HepG2 (cell line): Measurements from ENCODE around the gene TMEM233. TPM values are rescaled to one million over a fixed set of nuclear protein-coding genes. Genes with fewer than 3 reads are reported as not detected.

Source experiments
- ATF3 ChIP-seq: sonication (generic); formaldehyde crosslinking; IDR thresholded peaks from 2 replicates; pipeline ENCODE4 v1.4.0; 2020; ENCODE audit warnings: missing genetic modification reagents
- FOSL1 ChIP-seq: sonication (generic); formaldehyde crosslinking; IDR thresholded peaks from 2 replicates; pipeline ENCODE4 v1.9.0; 2021; ENCODE audit warnings: missing genetic modification reagents, borderline replicate concordance
- KLF16 ChIP-seq, 2 experiments: sonication (generic) in 1 of 2; formaldehyde crosslinking in 1 of 2; IDR thresholded peaks; 2 replicates each; pipeline versions ENCODE4 v1.6.1 to v1.8.0; 2016 to 2023; ENCODE audit warnings: missing genetic modification reagents in 2 of 2, missing compliant biosample characterization in 1 of 2
- MEIS1 ChIP-seq: sonication (generic); formaldehyde crosslinking; IDR thresholded peaks from 2 replicates; pipeline ENCODE4 v1.9.0; 2021; ENCODE audit warnings: mild to moderate bottlenecking, missing genetic modification reagents, moderate library complexity, borderline replicate concordance
- MXD4 ChIP-seq: IDR thresholded peaks from 2 replicates; pipeline ENCODE4 v1.6.1; 2016; ENCODE audit warnings: mild to moderate bottlenecking, missing biosample characterization, missing genetic modification reagents
- NR2F6 ChIP-seq, 2 experiments: IDR thresholded peaks; 2 replicates each; pipeline ENCODE4 v1.6.1; 2016; ENCODE audit warnings: antibody characterized with exemption in 1 of 2, mild to moderate bottlenecking in 1 of 2
- REL ChIP-seq: sonication (generic); formaldehyde crosslinking; conservative IDR thresholded peaks from 2 replicates; pipeline ENCODE4 v1.8.0; 2022; ENCODE audit warnings: mild to moderate bottlenecking, missing genetic modification reagents, moderate library complexity
- REPIN1 ChIP-seq: sonication (generic); formaldehyde crosslinking; IDR thresholded peaks from 2 replicates; pipeline ENCODE4 v1.8.0; 2022; ENCODE audit warnings: missing genetic modification reagents, low read depth, mild to moderate bottlenecking, borderline replicate concordance
- SKI ChIP-seq: fragments of 450-650 bp; IDR thresholded peaks from one replicate; pipeline ENCODE4 v1.6.1; 2018; ENCODE audit warnings: mild to moderate bottlenecking; ENCODE audit not compliant: partially characterized antibody
- SOX13 ChIP-seq, 3 experiments: fragments of 450-650 bp in 1 of 3; sonication (generic) in 1 of 3; formaldehyde crosslinking in 1 of 3; IDR thresholded peaks in 2 of 3; conservative IDR thresholded peaks in 1 of 3; 2 replicates each; pipeline versions ENCODE4 v1.5.0 to v1.6.1; 2016 to 2020; ENCODE audit warnings: antibody characterized with exemption in 1 of 3, mild to moderate bottlenecking in 1 of 3, missing compliant biosample characterization in 1 of 3, missing genetic modification reagents in 1 of 3, moderate library complexity in 1 of 3
- SRSF4 ChIP-seq: fragments of 200-400 bp; formaldehyde crosslinking; IDR thresholded peaks from one replicate; pipeline ENCODE4 v1.6.1; 2018; ENCODE audit warnings: mild to moderate bottlenecking, low read depth, low read length, moderate library complexity; ENCODE audit not compliant: poor library complexity, severe bottlenecking
- TFDP1 ChIP-seq: IDR thresholded peaks from 2 replicates; pipeline ENCODE4 v1.6.1; 2016; ENCODE audit warnings: missing compliant biosample characterization, missing genetic modification reagents, borderline replicate concordance
- ZBTB20 ChIP-seq: sonication (generic); formaldehyde crosslinking; IDR thresholded peaks from 2 replicates; pipeline ENCODE4 v1.8.1; 2023; ENCODE audit warnings: missing genetic modification reagents, low read depth, mild to moderate bottlenecking, borderline replicate concordance
- ZNF234 ChIP-seq: sonication (generic); formaldehyde crosslinking; conservative IDR thresholded peaks from 2 replicates; pipeline ENCODE4 v1.5.1; 2020; ENCODE audit warnings: mild to moderate bottlenecking, missing genetic modification reagents
- ZNF580 ChIP-seq: IDR thresholded peaks from 2 replicates; pipeline ENCODE4 v1.6.1; 2016; ENCODE audit warnings: low read depth, borderline replicate concordance
- ZNF703 ChIP-seq: sonication (generic); formaldehyde crosslinking; IDR thresholded peaks from 2 replicates; pipeline ENCODE4 v1.5.1; 2020; ENCODE audit warnings: missing genetic modification reagents, mild to moderate bottlenecking, moderate library complexity, borderline replicate concordance
- ZNF737 ChIP-seq: sonication (generic); formaldehyde crosslinking; IDR thresholded peaks from 2 replicates; pipeline ENCODE4 v1.5.0; 2020; ENCODE audit warnings: missing genetic modification reagents, mild to moderate bottlenecking, borderline replicate concordance
- polyA plus RNA-seq, 8 experiments: library from polyadenylated mRNA; depleted of rRNA in 3 of 8; stranded (reverse) in 7 of 8; unstranded in 1 of 8; fragments of >200 nt; fragmentation: Illumina TruSeq in 4 of 8; extraction: Trizol in 4 of 8; gene quantifications; 2 replicates each; pipeline versions ENCODE4 v1.2.1 to v1.2.3, GENCODE V29; 2011 to 2016; ENCODE audit warnings: low read depth in 4 of 8, missing spikeins in 1 of 8, mixed read lengths in 1 of 8; ENCODE audit not compliant: insufficient read depth in 1 of 8
- total RNA-seq, 5 experiments: library from RNA; depleted of rRNA; stranded (reverse); fragments of >200 nt; fragmentation: Illumina TruSeq; extraction: Trizol; gene quantifications; 2 replicates each; pipeline ENCODE4 v1.2.3, GENCODE V29; 2016; ENCODE audit warnings: low read depth in 1 of 5
- TF ChIP-seq, protein P1 (sequence below): sonication (generic); formaldehyde crosslinking; conservative IDR thresholded peaks from 2 replicates; pipeline ENCODE4 v1.8.1; 2023; ENCODE audit warnings: missing genetic modification reagents
- TF ChIP-seq, protein P2 (sequence below): IDR thresholded peaks from 2 replicates; pipeline ENCODE4 v1.6.1; 2016; ENCODE audit warnings: missing compliant biosample characterization, missing genetic modification reagents, borderline replicate concordance
- TF ChIP-seq, protein P3 (sequence below): sonication (generic); formaldehyde crosslinking; IDR thresholded peaks from 2 replicates; pipeline ENCODE4 v1.5.0; 2020; ENCODE audit warnings: mild to moderate bottlenecking, missing genetic modification reagents

The TMEM233 gene
- total and polyA plus RNA-seq, 2 of the 13 experiments (the other 11 are each of a cell fraction or from before 2014, with no cell fraction given), result 0.03 TPM; not detected in 1

DNA sequence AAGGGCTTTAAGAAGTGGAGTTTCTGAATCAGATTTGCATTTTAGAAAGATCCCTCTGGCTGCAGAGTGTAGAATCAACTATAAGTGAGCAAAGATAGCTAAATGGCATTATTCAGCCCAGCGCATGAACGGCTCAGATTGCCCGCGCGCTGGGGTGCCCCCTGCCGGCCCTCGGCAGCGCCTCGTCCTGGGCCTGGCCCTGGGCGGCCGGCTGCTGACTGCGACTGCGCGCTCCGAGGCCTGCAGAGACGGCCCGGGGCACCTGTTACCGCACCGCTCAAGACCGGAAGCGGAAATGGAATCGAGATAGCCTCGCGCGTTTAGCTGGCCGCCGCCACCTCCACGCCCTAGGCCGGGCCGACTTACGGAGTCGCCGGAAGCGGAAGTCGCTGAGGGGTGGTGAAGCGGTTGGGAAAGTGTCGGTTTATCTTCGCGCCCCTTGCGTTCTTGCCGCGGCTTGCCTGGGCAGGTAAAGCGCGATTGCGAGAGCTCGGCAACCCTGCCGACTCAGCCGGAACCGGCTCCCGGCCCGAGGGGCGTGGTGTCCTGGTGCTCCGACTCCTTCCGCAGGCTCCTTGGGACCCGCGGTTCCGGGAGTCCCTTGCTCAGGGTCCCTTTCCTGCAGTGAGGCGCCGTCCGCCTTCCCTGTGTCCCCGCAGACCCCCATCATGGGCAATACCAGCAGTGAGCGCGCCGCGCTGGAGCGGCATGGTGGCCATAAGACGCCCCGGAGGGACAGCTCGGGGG is 74.2 kb downstream of the TMEM233 start, which contains the start of gene PRKAB1 (continued):
- TF ChIP-seq ZNF703 (CRISPR knock-in tag) (peak; percentile 71; the same call in 1 of the 2 replicates), ZNF234 (CRISPR knock-in tag) (0 out of 2 replicates have a peak, but pooled peaks have one; percentile 60), MXD4 (CRISPR knock-in tag) (peak; percentile 88), REPIN1 (CRISPR knock-in tag) (peak; percentile 65; the same call in 1 of the 2 replicates), TFDP1 (CRISPR knock-in tag) (peak; percentile 91), NR2F6 (IDR thresholded peaks at IDR 0.05) (no peak), NR2F6 (CRISPR knock-in tag; IDR thresholded peaks at IDR 0.05) (0 out of 2 replicates have a peak, but pooled peaks have one; percentile 35), ZNF580 (CRISPR knock-in tag) (peak; percentile 88), SRSF4 (no peak), KLF16 (CRISPR knock-in tag; IDR thresholded peaks at IDR 0.05) (peak in 1 of 2 experiments; percentile 87; a peak in 1 of 4 replicates), ZBTB20 (CRISPR knock-in tag) (no peak), ZNF737 (CRISPR knock-in tag) (no peak), SKI (peak; percentile 41), FOSL1 (no peak), SOX13 (IDR thresholded peaks at IDR 0.05) (no peak), SOX13 (CRISPR knock-in tag; conservative IDR thresholded peaks at IDR 0.05 in 1 of 2, IDR thresholded peaks at IDR 0.05 in 1 of 2) (peak in 1 of 2 experiments; percentile 20; a peak in 1 of 4 replicates), MEIS1 (CRISPR knock-in tag) (no peak), REL (0 out of 2 replicates have a peak, but pooled peaks have one; percentile 21), ATF3 (CRISPR knock-in tag) (no peak)
- TF ChIP-seq, protein P1, sequence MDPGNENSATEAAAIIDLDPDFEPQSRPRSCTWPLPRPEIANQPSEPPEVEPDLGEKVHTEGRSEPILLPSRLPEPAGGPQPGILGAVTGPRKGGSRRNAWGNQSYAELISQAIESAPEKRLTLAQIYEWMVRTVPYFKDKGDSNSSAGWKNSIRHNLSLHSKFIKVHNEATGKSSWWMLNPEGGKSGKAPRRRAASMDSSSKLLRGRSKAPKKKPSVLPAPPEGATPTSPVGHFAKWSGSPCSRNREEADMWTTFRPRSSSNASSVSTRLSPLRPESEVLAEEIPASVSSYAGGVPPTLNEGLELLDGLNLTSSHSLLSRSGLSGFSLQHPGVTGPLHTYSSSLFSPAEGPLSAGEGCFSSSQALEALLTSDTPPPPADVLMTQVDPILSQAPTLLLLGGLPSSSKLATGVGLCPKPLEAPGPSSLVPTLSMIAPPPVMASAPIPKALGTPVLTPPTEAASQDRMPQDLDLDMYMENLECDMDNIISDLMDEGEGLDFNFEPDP (CRISPR knock-in tag), result no peak
- TF ChIP-seq, protein P2, sequence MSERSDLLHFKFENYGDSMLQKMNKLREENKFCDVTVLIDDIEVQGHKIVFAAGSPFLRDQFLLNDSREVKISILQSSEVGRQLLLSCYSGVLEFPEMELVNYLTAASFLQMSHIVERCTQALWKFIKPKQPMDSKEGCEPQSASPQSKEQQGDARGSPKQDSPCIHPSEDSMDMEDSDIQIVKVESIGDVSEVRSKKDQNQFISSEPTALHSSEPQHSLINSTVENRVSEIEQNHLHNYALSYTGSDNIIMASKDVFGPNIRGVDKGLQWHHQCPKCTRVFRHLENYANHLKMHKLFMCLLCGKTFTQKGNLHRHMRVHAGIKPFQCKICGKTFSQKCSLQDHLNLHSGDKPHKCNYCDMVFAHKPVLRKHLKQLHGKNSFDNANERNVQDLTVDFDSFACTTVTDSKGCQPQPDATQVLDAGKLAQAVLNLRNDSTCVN (CRISPR knock-in tag), result peak; percentile 21; the same call in 1 of the 2 replicates
- TF ChIP-seq, protein P3, sequence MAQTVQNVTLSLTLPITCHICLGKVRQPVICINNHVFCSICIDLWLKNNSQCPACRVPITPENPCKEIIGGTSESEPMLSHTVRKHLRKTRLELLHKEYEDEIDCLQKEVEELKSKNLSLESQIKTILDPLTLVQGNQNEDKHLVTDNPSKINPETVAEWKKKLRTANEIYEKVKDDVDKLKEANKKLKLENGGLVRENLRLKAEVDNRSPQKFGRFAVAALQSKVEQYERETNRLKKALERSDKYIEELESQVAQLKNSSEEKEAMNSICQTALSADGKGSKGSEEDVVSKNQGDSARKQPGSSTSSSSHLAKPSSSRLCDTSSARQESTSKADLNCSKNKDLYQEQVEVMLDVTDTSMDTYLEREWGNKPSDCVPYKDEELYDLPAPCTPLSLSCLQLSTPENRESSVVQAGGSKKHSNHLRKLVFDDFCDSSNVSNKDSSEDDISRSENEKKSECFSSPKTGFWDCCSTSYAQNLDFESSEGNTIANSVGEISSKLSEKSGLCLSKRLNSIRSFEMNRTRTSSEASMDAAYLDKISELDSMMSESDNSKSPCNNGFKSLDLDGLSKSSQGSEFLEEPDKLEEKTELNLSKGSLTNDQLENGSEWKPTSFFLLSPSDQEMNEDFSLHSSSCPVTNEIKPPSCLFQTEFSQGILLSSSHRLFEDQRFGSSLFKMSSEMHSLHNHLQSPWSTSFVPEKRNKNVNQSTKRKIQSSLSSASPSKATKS (CRISPR knock-in tag), result no peak
